ENCODE results near the gene MPZL2.

DNA sequence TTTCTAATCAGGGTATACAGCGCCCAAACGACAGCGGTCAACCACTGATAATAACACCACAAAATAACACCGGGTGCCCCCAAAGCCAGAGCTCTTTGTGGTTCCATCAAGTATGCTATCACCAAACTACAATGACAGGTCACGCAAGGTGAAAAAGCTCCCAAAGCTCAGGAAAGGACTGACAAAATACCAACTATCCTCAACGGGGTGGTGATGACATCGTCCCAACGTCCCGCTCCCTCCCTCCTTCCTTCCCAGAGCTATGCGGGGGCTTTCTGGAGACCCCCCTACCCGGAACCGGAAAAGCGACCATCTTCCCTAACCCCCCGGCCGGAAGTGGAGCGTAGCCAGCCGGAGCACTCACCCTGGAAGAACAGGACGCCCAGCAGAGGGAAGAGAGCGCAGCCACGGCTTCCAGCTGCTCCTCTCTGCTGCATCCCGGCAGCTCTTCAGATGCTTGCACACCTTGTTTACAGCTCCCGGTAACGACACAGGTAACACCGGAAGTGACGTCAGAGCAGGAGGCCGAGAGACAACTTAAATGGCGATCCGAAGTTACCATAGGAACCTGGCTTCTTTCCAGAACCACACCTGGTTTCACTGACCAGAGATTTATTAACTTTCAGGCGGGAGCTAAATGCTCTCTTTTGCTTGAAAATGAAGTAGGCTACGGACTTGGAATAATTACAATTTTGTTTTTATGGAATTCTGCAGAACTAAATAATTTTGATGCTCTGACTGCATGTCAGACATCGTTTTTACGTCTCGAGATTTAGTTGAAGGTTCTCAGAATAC, 12.0 kb downstream of the MPZL2 start, which contains the start of gene MPZL3:
- no peak for TF ChIP-seq EZH2 (IDR thresholded peaks at IDR 0.05; ENCODE audit: low read length, unreplicated experiment)
- TF ChIP-seq, protein P1, sequence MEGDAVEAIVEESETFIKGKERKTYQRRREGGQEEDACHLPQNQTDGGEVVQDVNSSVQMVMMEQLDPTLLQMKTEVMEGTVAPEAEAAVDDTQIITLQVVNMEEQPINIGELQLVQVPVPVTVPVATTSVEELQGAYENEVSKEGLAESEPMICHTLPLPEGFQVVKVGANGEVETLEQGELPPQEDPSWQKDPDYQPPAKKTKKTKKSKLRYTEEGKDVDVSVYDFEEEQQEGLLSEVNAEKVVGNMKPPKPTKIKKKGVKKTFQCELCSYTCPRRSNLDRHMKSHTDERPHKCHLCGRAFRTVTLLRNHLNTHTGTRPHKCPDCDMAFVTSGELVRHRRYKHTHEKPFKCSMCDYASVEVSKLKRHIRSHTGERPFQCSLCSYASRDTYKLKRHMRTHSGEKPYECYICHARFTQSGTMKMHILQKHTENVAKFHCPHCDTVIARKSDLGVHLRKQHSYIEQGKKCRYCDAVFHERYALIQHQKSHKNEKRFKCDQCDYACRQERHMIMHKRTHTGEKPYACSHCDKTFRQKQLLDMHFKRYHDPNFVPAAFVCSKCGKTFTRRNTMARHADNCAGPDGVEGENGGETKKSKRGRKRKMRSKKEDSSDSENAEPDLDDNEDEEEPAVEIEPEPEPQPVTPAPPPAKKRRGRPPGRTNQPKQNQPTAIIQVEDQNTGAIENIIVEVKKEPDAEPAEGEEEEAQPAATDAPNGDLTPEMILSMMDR (conservative IDR thresholded peaks at IDR 0.05; ENCODE audit: low read depth, low read length) = no peak
- TF ChIP-seq EZH2phosphoT487 (IDR thresholded peaks at IDR 0.05; ENCODE audit: borderline replicate concordance, low read length) = no peak
